Measurements from ENCODE around the gene FAM131A.

Gene FAM131A, protein sequence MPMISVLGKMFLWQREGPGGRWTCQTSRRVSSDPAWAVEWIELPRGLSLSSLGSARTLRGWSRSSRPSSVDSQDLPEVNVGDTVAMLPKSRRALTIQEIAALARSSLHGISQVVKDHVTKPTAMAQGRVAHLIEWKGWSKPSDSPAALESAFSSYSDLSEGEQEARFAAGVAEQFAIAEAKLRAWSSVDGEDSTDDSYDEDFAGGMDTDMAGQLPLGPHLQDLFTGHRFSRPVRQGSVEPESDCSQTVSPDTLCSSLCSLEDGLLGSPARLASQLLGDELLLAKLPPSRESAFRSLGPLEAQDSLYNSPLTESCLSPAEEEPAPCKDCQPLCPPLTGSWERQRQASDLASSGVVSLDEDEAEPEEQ

DNA sequence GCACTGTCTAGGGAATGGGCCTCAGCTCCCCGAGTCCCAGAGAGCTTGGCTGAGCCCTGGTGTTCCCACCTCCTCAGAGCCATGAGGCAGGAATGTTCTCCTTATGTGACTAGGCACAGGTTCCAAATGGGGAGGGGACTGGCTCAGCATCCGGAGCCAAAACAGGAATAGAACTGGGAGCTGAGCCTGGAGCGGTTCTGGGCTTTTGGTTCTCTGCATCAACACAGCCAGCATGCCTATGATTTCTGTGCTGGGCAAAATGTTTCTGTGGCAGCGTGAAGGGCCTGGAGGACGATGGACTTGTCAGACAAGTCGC lies at the start of gene FAM131A:
Gene FAM131A (plus strand): TSS at position 202 of the 316 bp plus-strand sequence. CDS start 31 bp downstream, at position 233.
- no peak for DNase-seq

DNA sequence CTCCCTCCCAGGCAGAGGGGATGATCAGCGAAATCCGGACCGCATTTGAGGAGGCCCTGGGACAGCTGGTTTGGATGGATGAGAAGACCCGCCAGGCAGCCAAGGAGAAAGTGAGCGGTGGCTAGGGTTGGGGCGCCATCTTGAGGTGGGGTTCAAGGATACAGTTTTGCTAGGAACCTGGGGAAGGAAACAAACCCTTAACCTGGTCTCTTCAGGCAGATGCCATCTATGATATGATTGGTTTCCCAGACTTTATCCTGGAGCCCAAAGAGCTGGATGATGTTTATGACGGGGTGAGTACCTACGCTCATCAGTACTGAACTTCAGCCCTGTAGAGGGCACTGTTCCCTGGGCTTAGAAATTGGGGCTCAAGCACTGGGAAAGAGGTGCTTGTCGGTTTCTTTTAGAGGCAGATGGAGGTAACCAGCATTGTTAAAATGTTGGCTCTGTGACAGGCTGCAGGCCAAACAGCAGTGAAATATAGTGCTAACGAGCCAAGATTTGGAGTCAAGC lies 47.9 kb upstream of the FAM131A start:
- DNase-seq: peak; percentile 36 to 75

DNA sequence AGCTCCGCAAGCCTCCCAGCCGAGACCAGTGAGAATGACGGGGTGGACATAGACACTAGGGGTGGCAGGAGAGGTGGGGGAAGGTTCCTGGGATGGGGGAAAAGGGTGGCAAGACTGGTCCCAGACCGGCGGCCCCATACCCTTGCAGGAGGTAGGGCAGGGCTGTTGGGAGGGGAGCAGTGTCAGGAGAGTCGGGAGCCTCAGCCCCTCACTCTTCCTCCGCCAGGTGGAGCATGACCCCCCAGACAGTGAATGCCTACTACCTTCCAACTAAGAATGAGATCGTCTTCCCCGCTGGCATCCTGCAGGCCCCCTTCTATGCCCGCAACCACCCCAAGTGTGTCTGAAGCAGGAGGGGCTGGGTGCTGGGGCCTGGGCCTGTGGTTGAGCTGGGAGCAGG lies 47.1 kb upstream of the FAM131A start:
- DNase-seq: no peak

DNA sequence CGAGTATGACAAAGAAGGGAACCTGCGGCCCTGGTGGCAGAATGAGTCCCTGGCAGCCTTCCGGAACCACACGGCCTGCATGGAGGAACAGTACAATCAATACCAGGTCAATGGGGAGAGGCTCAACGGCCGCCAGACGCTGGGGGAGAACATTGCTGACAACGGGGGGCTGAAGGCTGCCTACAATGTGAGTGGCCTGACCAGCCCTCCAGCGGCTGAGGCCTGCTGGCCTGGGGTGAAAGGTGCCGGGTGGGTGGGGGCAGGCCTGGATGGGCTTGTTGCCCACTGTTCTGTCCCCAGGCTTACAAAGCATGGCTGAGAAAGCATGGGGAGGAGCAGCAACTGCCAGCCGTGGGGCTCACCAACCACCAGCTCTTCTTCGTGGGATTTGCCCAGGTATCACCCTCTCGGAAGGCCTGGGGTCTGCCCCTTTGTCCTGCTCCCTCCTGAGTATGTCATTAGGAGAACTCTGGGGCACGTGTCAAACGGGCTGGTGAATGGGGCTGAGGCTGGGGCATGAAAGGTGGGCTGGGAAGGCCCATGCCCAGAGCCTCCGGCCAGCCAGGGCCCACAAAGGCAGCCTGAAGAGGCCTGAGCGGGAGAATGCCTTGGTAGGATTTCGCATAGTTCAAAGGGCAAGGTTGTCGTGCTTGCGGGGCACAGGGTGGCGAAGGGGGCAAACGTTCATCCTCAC lies 46.2 kb upstream of the FAM131A start:
- DNase-seq: no peak

DNA sequence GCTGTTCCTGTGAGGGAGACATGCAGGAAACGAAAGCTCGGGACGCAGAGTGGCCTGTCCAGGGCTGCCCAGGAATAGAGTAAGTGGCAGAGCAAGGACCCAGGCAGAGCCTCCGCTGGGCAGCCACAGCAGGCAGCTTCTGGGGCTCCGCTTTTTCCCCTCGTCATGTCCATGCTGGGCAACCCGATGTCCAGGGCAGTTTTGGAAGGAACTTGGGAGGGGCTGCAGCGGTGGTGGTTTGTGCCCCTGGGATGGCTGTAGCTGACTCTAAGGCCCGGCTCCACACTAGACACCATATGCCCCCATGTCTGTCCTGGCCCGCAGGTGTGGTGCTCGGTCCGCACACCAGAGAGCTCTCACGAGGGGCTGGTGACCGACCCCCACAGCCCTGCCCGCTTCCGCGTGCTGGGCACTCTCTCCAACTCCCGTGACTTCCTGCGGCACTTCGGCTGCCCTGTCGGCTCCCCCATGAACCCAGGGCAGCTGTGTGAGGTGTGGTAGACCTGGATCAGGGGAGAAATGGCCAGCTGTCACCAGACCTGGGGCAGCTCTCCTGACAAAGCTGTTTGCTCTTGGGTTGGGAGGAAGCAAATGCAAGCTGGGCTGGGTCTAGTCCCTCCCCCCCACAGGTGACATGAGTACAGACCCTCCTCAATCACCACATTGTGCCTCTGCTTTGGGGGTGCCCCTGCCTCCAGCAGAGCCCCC lies 45.5 kb upstream of the FAM131A start:
- DNase-seq: no peak

DNA sequence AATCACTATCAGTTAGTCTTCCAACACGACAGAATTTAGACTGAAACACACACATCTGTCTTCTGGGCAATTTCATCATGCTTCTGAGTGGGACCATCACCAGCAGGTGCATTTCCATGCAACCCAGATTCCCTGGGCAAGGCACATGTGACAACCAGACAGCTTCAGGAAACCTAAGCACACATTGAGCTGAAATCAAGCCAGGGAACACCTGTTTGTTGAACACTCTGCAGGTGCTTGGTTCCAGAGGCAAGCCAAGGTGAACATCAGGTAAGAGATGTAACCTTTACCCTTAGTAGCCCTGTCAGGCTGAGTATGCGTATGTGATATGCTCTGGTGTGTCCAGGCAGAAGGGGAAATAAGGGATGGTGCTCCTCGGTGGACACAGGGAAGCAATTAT lies 41.6 kb upstream of the FAM131A start:
- no peak for DNase-seq

DNA sequence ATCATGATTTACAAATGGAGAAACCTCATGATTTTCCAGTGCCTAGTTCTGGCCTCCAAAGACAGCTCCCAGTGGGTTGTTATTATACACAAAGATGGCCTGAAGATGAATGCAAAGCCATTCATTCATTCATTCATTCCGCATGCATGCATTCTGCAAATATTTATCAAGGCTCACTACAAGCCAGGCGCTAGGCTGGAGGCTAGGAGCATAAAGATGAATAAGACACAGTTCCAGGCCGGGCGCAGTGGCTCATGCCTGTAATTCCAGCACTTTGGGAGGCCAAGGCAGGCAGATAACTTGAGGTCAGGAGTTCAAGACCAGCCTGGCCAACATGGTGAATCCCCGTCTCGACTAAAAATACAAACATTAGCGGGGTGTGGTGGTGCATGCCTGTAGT lies 40.8 kb upstream of the FAM131A start:
- DNase-seq: no peak

DNA sequence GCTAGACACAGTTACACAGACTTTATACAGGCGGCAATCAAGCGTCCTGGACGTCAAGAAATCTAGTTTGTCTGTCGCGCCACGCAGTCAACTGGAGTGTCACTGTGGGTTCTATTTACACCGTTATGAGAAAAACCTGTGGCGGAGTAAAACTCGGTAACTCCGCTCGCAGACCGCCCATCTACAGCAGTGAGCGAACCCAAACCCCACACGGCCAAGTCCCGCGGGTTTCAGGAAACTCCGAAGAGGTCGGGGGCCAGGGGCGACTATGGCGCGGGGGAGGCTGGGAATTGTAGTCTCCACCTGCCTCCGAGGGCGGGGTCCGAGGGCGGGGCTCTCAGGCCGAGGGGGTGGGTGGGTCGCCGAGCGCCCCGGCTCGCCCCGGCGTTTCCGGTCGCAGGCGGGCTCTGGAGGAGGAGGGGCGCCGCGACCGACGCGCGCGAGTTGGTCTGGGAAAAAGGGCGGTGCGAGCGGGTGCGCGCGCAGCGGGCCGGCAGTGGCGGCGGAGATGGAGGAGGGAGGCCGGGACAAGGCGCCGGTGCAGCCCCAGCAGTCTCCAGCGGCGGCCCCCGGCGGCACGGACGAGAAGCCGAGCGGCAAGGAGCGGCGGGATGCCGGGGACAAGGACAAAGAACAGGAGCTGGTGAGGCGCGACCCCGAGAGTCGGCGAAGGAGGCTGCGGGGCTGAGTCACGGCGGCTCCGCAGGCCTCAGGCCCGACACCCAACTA lies 38.5 kb upstream of the FAM131A start, which contains the start of gene PSMD2:
Gene PSMD2 (plus strand): TSS at position 483 of the 729 bp plus-strand sequence. CDS start 26 bp downstream, at position 509.
- DNase-seq: peak; percentile 92 to 99

DNA sequence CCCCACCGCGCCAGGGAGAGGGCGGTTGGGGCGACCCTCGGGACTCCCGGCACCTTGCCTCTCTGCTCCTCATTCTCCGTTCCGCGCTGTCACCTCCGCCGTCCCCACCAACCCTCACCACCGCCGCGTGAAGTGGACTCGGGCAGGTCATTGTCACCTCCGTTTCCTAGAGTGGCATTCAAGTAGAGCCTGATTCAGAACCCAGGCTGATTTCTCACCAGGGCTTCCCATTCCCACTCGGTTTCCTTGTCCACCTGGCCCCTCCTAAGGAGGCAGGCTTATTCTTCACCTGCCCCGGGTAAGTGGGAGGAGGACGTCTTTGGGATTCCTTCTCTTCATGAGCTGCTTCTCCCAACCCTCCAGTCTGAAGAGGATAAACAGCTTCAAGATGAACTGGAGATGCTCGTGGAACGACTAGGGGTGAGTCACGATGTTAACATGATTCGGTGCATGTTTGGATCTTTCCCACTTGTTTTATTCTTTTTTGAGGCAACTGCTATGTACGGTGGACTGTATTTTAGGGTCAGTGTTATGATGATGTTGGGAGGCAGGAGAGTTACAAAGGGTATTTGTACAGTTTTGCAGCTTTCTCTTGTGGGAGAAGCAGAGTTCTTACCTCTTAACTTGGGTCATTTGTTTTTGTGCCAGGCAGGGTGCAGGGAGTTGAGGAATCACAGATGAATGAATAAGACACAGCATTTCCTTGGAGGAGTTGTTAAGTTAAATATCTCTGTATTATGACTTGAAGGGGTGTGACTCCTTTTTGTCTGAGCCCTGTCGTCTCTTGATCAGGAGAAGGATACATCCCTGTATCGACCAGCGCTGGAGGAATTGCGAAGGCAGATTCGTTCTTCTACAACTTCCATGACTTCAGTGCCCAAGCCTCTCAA lies 37.7 kb upstream of the FAM131A start:
- DNase-seq: no peak

DNA sequence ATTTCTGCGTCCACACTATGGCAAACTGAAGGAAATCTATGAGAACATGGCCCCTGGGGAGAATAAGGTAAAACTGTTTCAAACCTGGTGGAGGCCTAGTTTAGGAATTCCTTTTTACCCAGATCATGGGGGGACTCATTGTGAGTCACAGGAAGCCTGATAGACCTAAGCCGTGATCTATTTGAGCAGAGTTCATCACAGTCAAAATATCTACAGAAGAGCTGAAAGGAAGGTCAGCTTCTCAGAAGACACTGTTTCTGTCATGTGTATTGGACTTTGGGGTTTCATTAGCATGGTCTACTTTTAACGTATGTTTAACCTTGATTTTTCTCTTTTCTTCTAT lies 37.1 kb upstream of the FAM131A start:
- DNase-seq: no peak

DNA sequence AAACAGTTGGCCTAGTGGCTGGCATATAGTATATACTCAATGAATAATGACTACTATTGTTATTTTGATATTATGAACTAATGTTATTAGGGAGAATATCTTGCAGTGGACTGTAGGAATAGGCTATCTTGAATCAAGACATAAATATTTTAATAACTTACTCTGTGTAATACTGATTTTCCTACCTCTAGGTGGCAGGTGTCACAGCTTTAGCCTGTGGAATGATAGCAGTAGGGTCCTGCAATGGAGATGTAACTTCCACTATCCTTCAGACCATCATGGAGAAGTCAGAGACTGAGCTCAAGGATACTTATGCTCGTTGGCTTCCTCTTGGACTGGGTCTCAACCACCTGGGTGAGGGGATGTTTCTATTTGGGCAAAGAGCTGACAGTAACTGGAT lies 31.8 kb upstream of the FAM131A start:
- DNase-seq: peak in 1 of 2 experiments; percentile 39

DNA sequence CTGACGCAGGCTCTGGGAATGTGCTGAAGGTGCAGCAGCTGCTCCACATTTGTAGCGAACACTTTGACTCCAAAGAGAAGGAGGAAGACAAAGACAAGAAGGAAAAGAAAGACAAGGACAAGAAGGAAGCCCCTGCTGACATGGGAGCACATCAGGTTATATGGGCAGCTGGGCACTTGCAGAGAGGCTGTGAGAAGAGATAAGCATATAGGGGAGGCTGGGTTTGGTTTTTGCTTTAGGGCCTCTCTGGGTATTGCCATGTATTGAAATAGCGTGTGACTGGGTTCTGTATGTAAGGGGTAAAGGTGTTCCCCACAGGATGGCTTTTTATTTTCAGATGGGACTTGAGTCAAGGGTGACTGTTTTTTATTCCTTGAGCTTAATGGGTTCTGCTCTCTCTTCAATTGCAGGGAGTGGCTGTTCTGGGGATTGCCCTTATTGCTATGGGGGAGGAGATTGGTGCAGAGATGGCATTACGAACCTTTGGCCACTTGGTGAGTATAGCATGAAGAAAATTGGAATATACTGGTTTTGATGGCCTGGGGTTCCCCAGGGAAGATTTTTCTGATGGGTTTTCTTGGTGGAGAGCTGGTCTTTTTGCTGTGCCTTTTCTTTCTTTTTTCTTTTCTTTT lies 30.9 kb upstream of the FAM131A start:
- DNase-seq: no peak

DNA sequence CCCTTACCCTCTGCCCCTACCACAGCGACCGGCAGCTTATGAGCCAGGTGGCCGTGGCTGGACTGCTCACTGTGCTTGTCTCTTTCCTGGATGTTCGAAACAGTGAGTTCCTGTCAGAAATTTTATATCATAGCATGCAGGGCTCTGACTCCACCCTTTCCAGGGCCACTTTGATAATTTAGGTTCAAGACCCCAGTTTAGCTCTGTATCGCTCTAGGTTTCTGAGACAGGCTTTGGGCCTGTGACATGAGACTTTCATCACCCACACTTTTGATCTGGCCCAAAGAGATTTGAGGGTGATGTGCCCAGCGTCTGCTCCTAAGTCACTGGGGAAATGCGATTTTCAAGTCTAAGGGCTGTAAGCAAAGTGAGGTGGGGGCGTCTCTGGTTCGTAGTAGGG lies 29.5 kb upstream of the FAM131A start:
- DNase-seq: no peak

DNA sequence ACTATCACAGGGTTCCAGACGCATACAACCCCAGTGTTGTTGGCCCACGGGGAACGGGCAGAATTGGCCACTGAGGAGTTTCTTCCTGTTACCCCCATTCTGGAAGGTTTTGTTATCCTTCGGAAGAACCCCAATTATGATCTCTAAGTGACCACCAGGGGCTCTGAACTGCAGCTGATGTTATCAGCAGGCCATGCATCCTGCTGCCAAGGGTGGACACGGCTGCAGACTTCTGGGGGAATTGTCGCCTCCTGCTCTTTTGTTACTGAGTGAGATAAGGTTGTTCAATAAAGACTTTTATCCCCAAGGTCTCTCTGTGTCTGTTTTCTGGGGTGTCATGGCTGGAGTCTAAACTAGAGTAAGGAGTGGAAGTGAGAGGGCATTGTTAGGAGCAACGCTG lies 28.7 kb upstream of the FAM131A start:
- no peak for DNase-seq

DNA sequence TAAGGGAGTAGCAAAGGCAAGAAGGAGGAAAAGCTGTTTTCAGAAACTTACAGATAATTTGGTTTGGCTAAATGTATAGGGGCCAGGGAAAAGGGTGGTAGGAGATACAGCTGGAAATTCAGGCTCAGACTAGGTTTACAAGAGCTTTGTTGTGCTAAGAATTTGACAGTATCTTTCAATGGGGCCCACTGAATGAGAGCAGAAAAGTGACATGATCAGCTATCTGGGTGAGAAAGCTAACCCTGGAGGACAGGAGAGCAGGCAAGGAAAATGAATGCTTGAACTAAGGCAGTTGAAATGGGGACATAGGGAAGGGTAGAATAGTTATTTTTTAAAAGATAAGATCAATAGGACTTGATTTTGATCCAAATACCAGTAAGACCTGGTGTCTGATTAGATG lies 25.8 kb upstream of the FAM131A start:
- DNase-seq: no peak

DNA sequence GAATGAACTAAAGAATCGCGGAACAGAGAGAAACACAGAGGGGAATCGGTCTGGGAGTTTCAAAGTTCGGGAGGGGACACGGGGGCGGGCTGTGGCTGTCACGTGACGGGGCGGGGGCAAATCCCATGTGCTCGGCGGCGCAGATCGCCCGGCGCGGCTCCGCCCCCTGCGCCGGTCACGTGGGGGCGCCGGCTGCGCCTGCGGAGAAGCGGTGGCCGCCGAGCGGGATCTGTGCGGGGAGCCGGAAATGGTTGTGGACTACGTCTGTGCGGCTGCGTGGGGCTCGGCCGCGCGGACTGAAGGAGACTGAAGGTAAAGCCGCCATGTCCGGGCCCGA lies 23.1 kb upstream of the FAM131A start, which contains the start of gene EIF4G1:
Gene EIF4G1 (plus strand): TSS at position 244 of the 337 bp plus-strand sequence. CDS start 1,191 bp downstream, outside the sequence.
- peak; percentile 64 to 96 for DNase-seq

DNA sequence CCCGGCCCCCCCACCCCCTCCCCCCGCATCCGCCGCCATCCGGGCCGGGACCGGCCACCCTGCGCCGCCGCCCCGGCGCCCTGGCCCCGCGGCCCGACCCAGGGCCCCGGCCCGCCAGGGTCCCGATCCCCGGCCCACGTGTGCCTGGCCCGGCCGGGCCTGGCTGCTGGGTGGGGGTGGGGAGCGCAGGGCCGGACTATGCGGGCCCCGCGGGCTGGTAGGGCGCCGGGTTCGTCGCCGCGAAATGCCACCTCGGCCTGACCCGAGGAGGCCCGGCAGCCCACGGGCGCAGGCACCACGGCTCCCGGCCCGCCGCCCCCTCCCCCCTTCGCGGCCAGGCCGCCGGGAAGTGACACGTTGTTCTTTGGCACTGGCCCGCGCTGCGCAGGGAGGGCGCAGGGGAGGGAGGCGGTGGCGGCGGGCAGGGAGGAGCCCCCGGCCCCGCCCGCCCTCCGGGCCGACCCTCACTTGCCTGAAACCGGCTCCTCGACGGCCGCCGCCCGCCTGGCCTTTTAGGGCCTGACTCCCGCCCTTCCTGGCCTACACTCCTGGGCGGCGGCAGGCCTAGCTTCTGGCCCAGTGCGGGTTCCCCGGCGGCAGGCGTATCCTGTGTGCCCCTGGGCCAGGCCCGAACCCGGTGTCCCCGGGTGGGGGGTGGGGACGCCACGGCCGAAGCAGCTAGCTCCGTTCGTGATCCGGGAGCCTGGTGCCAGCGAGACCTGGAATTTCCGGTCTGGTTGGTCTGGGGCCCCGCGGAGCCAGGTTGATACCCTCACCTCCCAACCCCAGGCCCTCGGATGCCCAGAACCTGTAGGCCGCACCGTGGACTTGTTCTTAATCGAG lies 22.5 kb upstream of the FAM131A start:
- peak in 1 of 2 experiments; percentile 53 for DNase-seq

DNA sequence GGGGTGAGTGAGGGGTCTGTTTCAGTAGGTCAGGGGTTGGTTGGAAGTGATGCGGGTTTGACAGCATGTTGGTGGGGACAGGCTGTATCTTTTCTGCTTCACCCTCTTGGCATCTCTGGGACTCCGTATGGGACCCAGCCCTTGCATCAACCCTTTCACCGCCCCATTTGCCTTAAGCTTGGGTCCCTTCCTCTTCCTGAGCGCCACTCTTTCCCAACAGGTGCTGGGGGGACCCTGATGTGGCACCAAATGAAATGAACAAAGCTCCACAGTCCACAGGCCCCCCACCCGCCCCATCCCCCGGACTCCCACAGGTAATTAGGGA lies 21.9 kb upstream of the FAM131A start:
- no peak for DNase-seq

DNA sequence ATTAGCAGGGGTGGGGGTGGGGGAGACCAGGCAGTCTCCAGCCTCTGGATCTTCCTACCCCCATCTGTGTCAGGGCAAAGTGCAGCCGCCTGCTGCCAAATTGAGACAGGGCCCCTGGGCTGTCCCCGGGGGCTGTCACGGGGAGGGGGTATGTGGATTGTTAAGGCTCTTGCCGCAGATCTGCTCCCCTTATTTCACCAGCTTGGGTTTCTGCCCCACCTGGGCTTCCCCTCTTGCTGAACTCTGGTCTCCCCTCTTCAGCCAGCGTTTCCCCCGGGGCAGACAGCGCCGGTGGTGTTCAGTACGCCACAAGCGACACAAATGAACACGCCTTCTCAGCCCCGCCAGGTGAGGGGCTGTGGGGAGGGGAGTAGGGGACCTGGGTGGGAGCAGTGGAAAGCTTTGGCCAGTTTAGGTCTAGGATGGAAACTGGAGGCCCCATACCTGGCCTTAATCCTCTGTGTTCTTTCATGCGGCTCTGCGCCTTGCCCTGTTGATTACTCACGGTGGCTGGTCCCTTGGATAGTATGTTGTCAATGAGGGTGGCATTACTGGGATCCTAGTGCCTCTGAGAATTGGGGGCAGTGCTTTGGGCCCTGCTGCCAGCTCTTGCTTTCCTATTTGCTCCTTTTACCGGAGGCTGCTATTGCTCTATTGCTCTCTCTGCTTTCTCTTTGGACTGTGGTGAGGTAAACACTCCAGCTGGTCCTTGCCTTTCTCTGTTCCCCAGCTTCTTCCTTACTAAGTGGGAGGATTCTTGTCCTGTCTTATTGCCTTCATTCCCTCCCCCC lies 21.3 kb upstream of the FAM131A start:
- no peak for DNase-seq

DNA sequence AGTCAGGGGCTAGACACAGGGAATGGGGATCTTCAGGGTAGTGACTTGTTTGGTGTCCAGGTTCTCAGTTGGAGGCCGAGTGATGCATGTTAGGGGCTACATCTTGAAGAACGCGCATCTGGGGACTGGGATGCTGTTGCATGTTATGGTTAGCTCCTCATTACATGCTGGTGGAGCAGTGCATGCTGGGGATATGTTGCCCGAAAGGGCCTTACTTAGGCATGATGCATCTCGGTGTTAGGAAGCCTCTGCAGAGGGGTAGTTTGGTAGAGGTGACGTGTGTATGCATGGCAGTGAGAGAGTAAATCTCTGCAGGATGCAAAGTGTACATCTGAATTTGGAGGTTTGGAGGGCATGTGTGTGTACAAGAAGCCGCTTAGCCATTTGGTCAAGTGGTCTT lies 20.6 kb upstream of the FAM131A start:
- DNase-seq: no peak
